ENCODE results near the gene SUSD4.

The SUSD4 gene

GRCh38 chr1:223323491-223324484, 40.2 kb downstream of the SUSD4 start:
- H3K4me3 ChIP-seq (replicated peaks; ENCODE audit: low read depth, low read length), result no peak overlapping the region
- TF ChIP-seq, protein P1, sequence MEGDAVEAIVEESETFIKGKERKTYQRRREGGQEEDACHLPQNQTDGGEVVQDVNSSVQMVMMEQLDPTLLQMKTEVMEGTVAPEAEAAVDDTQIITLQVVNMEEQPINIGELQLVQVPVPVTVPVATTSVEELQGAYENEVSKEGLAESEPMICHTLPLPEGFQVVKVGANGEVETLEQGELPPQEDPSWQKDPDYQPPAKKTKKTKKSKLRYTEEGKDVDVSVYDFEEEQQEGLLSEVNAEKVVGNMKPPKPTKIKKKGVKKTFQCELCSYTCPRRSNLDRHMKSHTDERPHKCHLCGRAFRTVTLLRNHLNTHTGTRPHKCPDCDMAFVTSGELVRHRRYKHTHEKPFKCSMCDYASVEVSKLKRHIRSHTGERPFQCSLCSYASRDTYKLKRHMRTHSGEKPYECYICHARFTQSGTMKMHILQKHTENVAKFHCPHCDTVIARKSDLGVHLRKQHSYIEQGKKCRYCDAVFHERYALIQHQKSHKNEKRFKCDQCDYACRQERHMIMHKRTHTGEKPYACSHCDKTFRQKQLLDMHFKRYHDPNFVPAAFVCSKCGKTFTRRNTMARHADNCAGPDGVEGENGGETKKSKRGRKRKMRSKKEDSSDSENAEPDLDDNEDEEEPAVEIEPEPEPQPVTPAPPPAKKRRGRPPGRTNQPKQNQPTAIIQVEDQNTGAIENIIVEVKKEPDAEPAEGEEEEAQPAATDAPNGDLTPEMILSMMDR (IDR thresholded peaks at IDR 0.05; ENCODE audit: low read length, missing control alignments), result no peak
- no peak for DNase-seq (ENCODE audit: low read depth)

GRCh38 chr1:223322868-223323267, 41.1 kb downstream of the SUSD4 start:
- H3K4me3 ChIP-seq (replicated peaks; ENCODE audit: low read depth, low read length), result no peak overlapping the region
- no peak for DNase-seq (ENCODE audit: low read depth)
- TF ChIP-seq, protein P1 (IDR thresholded peaks at IDR 0.05; ENCODE audit: low read length, missing control alignments), result no peak

DNA sequence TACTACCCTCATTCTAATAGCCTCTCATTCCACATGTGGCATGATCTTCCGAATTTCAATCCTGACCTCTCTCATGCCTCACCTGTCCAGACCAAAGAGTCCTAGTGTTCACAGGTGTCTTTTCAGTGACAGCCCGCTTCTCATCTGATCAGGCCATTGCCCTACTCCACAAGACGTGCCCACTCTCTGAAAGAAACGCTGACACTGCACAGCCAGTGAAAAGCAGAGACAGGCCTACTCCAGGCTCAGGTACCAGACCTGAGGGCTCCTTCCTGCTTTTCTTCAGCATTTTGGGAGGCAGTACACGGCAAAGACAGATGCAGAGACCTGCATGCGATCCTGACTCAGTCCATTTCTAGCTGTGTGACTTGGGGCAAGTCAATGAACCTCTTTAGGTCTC, 43.0 kb downstream of the SUSD4 start:
- TF ChIP-seq, protein P1 (IDR thresholded peaks at IDR 0.05; ENCODE audit: low read length, missing control alignments), result no peak
- DNase-seq (ENCODE audit: low read depth), result no peak
- H3K4me3 ChIP-seq (replicated peaks; ENCODE audit: low read depth, low read length), result no peak overlapping the region

- no peak for DNase-seq (ENCODE audit: low read depth)
- H3K4me3 ChIP-seq (replicated peaks; ENCODE audit: low read depth, low read length), result no peak overlapping the region
- TF ChIP-seq, protein P1 (IDR thresholded peaks at IDR 0.05; ENCODE audit: low read length, missing control alignments), result no peak
These were observed 43.9 kb downstream of the SUSD4 start for GRCh38 chr1:223319905-223320580.

DNA sequence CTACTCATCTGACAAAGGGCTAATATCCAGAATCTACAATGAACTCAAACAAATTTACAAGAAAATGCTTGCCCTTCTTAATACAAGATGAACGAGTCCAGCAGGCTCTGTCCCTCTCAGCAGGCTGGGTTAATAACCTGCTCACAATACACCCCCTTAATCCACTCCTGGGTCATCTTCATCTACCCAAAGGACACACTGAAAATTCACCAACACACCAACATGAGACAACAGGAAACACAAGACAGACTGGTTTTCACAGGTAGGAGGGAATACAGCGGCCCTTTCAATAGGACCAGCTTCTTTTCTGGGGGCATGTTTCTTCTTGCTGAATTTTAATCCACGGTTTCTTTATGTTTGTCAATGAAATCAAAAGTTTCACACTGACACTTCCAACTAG, 44.6 kb downstream of the SUSD4 start:
- DNase-seq (ENCODE audit: low read depth), result no peak
- H3K4me3 ChIP-seq (replicated peaks; ENCODE audit: low read depth, low read length), result no peak overlapping the region
- TF ChIP-seq, protein P1 (IDR thresholded peaks at IDR 0.05; ENCODE audit: low read length, missing control alignments), result no peak

GRCh38 chr1:223316082-223316481, 47.9 kb downstream of the SUSD4 start:
- no peak for DNase-seq (ENCODE audit: low read depth)
- no peak overlapping the region for H3K4me3 ChIP-seq (replicated peaks; ENCODE audit: low read depth, low read length)
- TF ChIP-seq, protein P1 (IDR thresholded peaks at IDR 0.05; ENCODE audit: low read length, missing control alignments), result no peak

All from fibroblast of pulmonary artery (primary cell).